OCI-LY7 (cell line): ENCODE results near the gene RELB. TPM values are rescaled to one million over a fixed set of nuclear protein-coding genes. Genes with fewer than 3 reads are reported as not detected.
A peak's percentile ranks its signal among the peaks of the same experiment; 100 is the strongest.

Experiments
- BruUV-seq: library from RNA; stranded (reverse); fragments of 400-500 nt; replicated peaks from 2 replicates; lab custom pipeline; 2021; lab: Mats Ljungman, UMichigan
- CTCF ChIA-PET: fragments of 300-600 bp; sonication (Branson Sonifier 250); formaldehyde crosslinking; loops from one replicate; lab custom pipeline; 2022; ENCODE audit warnings: antibody characterized with exemption; ENCODE audit not compliant: unreplicated experiment; lab: Charles Lee
- POLR2A ChIA-PET: fragments of 300-600 bp; sonication (Branson Sonifier 250); formaldehyde crosslinking; loops from one replicate; lab custom pipeline; 2022; ENCODE audit warnings: antibody characterized with exemption; lab: Charles Lee
- DNase-seq: peaks from one replicate; pipeline ENCODE4 v3.0.0-alpha.2; 2015; ENCODE audit warnings: low spot score
- H2AFZ ChIP-seq: fragments of 200-600 bp; sonication (generic), shearing (Covaris generic); 2 replicates; pipeline ENCODE4 v1.6.1; 2014; ENCODE audit warnings: mild to moderate bottlenecking, antibody characterized with exemption, low read length, moderate library complexity
- H3K27ac ChIP-seq: fragments of 200-600 bp; sonication (generic); 2 replicates; pipeline ENCODE4 v1.5.1; 2014; ENCODE audit warnings: mixed run types, low read depth, mild to moderate bottlenecking, moderate library complexity, low read length, inconsistent platforms; ENCODE audit not compliant: poor library complexity, severe bottlenecking
- H3K36me3 ChIP-seq: fragments of 200-600 bp; sonication (generic); 2 replicates; pipeline ENCODE4 v1.6.1; 2014; ENCODE audit warnings: mild to moderate bottlenecking, antibody characterized with exemption, low read length, moderate library complexity, mixed read lengths; ENCODE audit not compliant: insufficient read depth
- H3K4me1 ChIP-seq: fragments of 200-600 bp; sonication (generic); 2 replicates; pipeline ENCODE4 v1.5.1; 2014; ENCODE audit warnings: mild to moderate bottlenecking, low read length; ENCODE audit not compliant: insufficient read depth, poor library complexity, severe bottlenecking
- H3K4me2 ChIP-seq: fragments of 200-600 bp; sonication (generic); 2 replicates; pipeline ENCODE4 v1.6.1; 2014; ENCODE audit warnings: mild to moderate bottlenecking, low read length
- H3K4me3 ChIP-seq: fragments of 200-600 bp; sonication (generic); 2 replicates; pipeline ENCODE4 v1.5.1; 2014; ENCODE audit warnings: mild to moderate bottlenecking, low read depth, low read length; ENCODE audit not compliant: poor library complexity, severe bottlenecking
- H3K79me2 ChIP-seq: fragments of 200-600 bp; sonication (generic); 2 replicates; pipeline ENCODE4 v1.6.1; 2016; ENCODE audit warnings: low read depth, mild to moderate bottlenecking, low read length, moderate library complexity, mixed read lengths; ENCODE audit not compliant: insufficient read depth
- H3K9me2 ChIP-seq: fragments of 200-600 bp; sonication (generic); 2 replicates; pipeline ENCODE4 v1.6.1; 2016; ENCODE audit warnings: mild to moderate bottlenecking, low read length, mixed read lengths; ENCODE audit not compliant: insufficient read depth
- H3K9me3 ChIP-seq: fragments of 200-600 bp; sonication (generic); 2 replicates; pipeline ENCODE4 v1.6.1; 2014; ENCODE audit warnings: mild to moderate bottlenecking, mixed run types, low read length, mixed read lengths
- H4K20me1 ChIP-seq: fragments of 200-600 bp; sonication (generic); 2 replicates; pipeline ENCODE4 v1.6.1; 2014; ENCODE audit warnings: mild to moderate bottlenecking, antibody characterized with exemption, low read length, moderate library complexity, mixed read lengths; ENCODE audit not compliant: insufficient read depth
- EZH2phosphoT487 ChIP-seq: fragments of 200-600 bp; sonication (generic); IDR thresholded peaks from 2 replicates; pipeline ENCODE4 v1.6.1; 2018; ENCODE audit warnings: low read depth, borderline replicate concordance, mild to moderate bottlenecking, mixed run types, antibody characterized with exemption, low read length, moderate library complexity, mixed read lengths
- intact Hi-C: fragments of 100-400 bp; cut with micrococcal nuclease; formaldehyde crosslinking; loops from one replicate; pipeline ENCODE4 v1.10.0; 2022; ENCODE audit not compliant: unreplicated experiment
- total RNA-seq, 2 experiments: library from RNA; depleted of rRNA in 1 of 2; stranded (reverse); fragments of >200 nt in 1 of 2; shearing (Covaris generic) in 1 of 2; gene quantifications; 2 replicates each; pipeline ENCODE4 v1.2.3, GENCODE V29; 2014 to 2022
- TF ChIP-seq, protein P1 (sequence below): fragments of 200-600 bp; sonication (generic); conservative IDR thresholded peaks from 2 replicates; pipeline ENCODE4 v1.5.1; 2014; ENCODE audit warnings: mild to moderate bottlenecking, antibody characterized with exemption, low read length, moderate library complexity, mixed read lengths

Gene RELB
- total RNA-seq, 2 experiments from 2014 or later, result 36.9 to 51.1 TPM

DNA sequence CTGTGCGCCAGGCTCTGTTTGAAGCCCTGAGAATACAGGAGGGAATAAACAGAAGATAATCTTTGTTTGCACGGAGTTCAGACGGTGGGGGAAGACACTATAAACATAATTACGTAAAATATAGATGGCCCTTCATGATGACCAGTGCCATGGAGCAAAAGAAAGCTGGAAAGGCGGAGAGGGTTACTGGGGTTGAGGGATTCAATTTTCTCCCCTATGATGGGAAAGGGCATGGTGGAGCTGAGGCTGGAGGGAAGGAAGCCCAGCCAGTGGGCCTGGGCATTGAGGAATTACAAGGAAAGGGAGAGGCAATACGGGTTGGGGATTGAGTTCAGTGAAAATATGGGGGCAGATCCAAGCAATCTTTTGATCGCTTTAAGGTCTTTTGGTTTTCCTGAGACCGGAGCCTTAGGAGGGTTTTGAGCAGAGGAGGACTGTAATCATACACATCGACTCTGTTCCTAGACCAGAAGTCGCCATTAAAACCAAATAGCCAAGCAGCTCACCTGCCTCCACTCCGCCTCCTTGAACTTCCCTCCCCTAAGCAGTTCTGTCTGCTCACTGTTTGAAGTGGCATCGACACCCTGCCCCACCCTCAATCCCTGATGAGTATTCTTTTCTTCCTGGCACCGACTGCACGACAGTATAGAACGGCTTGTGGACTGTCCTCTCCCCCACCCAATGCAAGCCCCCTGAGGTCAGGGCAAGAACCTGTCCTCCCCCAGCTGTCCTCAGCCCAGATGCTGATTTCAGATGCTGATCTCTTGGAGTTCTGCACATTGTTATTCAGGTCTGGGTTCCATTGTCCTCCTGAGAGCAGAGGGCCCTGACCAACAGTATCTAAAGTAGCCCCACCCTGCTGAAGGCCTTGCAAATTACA lies 75.8 kb downstream of the RELB start:
- Histone ChIP-seq H3K36me3 (peaks cover 50% of the 10 kb centered on the region), H3K4me3 (peak overlapping the region; percentile 85), H3K79me2 (peaks cover 69% of the 10 kb centered on the region), H4K20me1 (0 out of 2 replicates have a peak, but pooled peaks cover 12% of the 10 kb centered on the region), H3K4me2 (peak overlapping the region; percentile 100), H3K9me2 (no peaks in the 10 kb centered on the region), H3K27ac (peak overlapping the region; percentile 88), H2AFZ (peak overlapping the region; percentile 40; the same call in 1 of the 2 replicates), H3K4me1 (peaks cover 64% of the 10 kb centered on the region), H3K9me3 (no peaks in the 10 kb centered on the region)
- intact Hi-C loops, result loop anchor here (5.0 kb wide), 2 partner anchors 80 to 325 kb away; no protein-coding TSS in a partner anchor
- no peak for TF ChIP-seq EZH2phosphoT487
- TF ChIP-seq, protein P1, sequence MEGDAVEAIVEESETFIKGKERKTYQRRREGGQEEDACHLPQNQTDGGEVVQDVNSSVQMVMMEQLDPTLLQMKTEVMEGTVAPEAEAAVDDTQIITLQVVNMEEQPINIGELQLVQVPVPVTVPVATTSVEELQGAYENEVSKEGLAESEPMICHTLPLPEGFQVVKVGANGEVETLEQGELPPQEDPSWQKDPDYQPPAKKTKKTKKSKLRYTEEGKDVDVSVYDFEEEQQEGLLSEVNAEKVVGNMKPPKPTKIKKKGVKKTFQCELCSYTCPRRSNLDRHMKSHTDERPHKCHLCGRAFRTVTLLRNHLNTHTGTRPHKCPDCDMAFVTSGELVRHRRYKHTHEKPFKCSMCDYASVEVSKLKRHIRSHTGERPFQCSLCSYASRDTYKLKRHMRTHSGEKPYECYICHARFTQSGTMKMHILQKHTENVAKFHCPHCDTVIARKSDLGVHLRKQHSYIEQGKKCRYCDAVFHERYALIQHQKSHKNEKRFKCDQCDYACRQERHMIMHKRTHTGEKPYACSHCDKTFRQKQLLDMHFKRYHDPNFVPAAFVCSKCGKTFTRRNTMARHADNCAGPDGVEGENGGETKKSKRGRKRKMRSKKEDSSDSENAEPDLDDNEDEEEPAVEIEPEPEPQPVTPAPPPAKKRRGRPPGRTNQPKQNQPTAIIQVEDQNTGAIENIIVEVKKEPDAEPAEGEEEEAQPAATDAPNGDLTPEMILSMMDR, result no peak
- no peak for DNase-seq
- ChIA-PET CTCF (no interaction called here), POLR2A (no interaction called here)
- BruUV-seq, result no TSS peak

DNA sequence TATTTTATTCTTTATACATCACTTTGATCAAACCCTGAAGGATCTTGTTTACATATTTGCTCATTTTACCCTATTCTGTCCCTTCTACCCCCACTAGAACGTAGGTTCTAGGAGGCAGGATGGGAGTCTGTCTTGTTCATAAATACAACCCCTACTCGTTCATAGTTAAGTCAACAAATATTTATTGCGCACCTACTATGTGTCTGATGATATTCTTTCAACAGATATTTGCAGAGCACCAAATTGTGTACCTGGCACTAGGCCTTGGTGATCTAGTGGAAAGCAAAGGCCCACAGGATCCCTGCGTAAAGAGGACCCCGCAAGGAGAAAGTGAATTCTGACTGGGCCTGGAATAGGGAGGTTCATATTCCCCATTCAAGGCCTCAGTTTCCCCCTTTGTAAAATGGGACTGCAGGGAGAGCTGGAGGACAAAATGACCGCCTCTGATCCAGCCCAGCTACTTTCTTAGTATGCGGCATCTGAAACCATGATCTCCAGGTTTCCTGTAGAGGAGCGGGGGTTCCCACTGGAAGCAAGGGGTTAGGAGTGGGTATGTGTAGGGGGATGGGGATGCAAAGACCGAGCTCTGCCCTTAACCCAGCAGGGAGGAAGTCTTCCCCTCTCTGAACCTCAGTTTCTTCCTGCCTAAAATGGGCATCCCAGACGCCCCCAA lies 77.3 kb downstream of the RELB start:
- intact Hi-C loops, result loop anchor here (1.0 to 5.0 kb wide), 3 partner anchors 81 to 326 kb away; partner anchors contain the start of genes BLOC1S3 and TRAPPC6A
- peak overlapping the region; percentile 97 for H3K4me3 ChIP-seq
- H3K9me2 ChIP-seq, result no peaks in the 10 kb centered on the region
- peak overlapping the region; percentile 88 for H3K27ac ChIP-seq
- H3K9me3 ChIP-seq, result no peaks in the 10 kb centered on the region
- ChIA-PET CTCF (no interaction called here), POLR2A (interaction anchor here (0.7 kb wide), 1 partner anchor 68 kb away, joined by 3 read pairs; no protein-coding TSS in a partner anchor)
- DNase-seq, result no peak
- H4K20me1 ChIP-seq, result peaks cover 12% of the 10 kb centered on the region; the same call in 1 of the 2 replicates
- H3K79me2 ChIP-seq, result peaks cover 70% of the 10 kb centered on the region
- peak overlapping the region; percentile 2; the same call in 1 of the 2 replicates for H2AFZ ChIP-seq
- BruUV-seq, result no TSS peak
- TF ChIP-seq, protein P1, result no peak
- TF ChIP-seq EZH2phosphoT487, result no peak
- peaks cover 48% of the 10 kb centered on the region for H3K36me3 ChIP-seq
- peak overlapping the region; percentile 99 for H3K4me2 ChIP-seq
- H3K4me1 ChIP-seq, result peaks cover 51% of the 10 kb centered on the region
